CMK (cell line): ENCODE results near the gene BRD2.

Experiments
- DNase-seq: peaks from one replicate; pipeline ENCODE4 v3.0.0-alpha.2; 2010; ENCODE audit warnings: low read depth

The BRD2 gene

GRCh38 chr6:32972353-32973143 is 4.2 kb downstream of the BRD2 start:
- DNase-seq, result no peak

- DNase-seq, result no peak
Measured at GRCh38 chr6:32973144-32974015, 5.0 kb downstream of the BRD2 start.

- DNase-seq, result no peak
Measured at GRCh38 chr6:32974016-32974333, 5.6 kb downstream of the BRD2 start.

- DNase-seq, result no peak
Measured at GRCh38 chr6:32974541-32975308, 6.3 kb downstream of the BRD2 start.

GRCh38 chr6:32975886-32976285 is 7.5 kb downstream of the BRD2 start:
- DNase-seq, result no peak

- DNase-seq, result no peak
Measured at GRCh38 chr6:32976334-32977069, 8.1 kb downstream of the BRD2 start.

GRCh38 chr6:32977272-32977952 is 9.0 kb downstream of the BRD2 start:
- no peak for DNase-seq

GRCh38 chr6:32977953-32978324 is 9.5 kb downstream of the BRD2 start:
- no peak for DNase-seq

GRCh38 chr6:32979720-32980487 is 11.5 kb downstream of the BRD2 start:
- no peak for DNase-seq

GRCh38 chr6:32980488-32981038 is 12.2 kb downstream of the BRD2 start:
- no peak for DNase-seq

- DNase-seq, result no peak
Measured at GRCh38 chr6:32982084-32982701, 13.8 kb downstream of the BRD2 start.

GRCh38 chr6:32982702-32983492 is 14.5 kb downstream of the BRD2 start:
- no peak for DNase-seq

GRCh38 chr6:32983493-32983848 is 15.1 kb downstream of the BRD2 start:
- DNase-seq, result no peak

- DNase-seq, result no peak
Measured at GRCh38 chr6:32983964-32984621, 15.7 kb downstream of the BRD2 start.

- DNase-seq, result no peak
Measured at GRCh38 chr6:32984622-32985389, 16.4 kb downstream of the BRD2 start.

- no peak for DNase-seq
Measured at GRCh38 chr6:32989368-32989767, 21.0 kb downstream of the BRD2 start.

GRCh38 chr6:32991972-32992371 is 23.6 kb downstream of the BRD2 start:
- DNase-seq, result no peak
